ENCODE results near the gene SLC9C2.

GRCh38 chr1:173560285-173560880 is 42.5 kb downstream of the SLC9C2 start:
- TF ChIP-seq CTCF (IDR thresholded peaks at IDR 0.05; ENCODE audit: insufficient read depth, low read depth, low read length) (no peak), EZH2 (IDR thresholded peaks at IDR 0.05; ENCODE audit: insufficient read depth, low read length) (no peak)

Measured in astrocyte (in vitro differentiated cells and primary cell).